Endothelial cell of umbilical vein (primary cell): ENCODE data around the gene SYT8. TPM values are rescaled to one million over a fixed set of nuclear protein-coding genes. Genes with fewer than 3 reads are reported as not detected.

Experiments used
- BruUV-seq: library from RNA; stranded (reverse); fragments of 400-500 nt; replicated peaks from 2 replicates; lab custom pipeline; 2021; lab: Mats Ljungman, UMichigan
- CTCF ChIA-PET: fragments of 300-600, 350-600 bp; sonication (Branson Sonifier 250); formaldehyde crosslinking; loops from one replicate; lab custom pipeline; 2021; ENCODE audit warnings: antibody characterized with exemption, inconsistent platforms; lab: Charles Lee
- POLR2A ChIA-PET: fragments of 300-600, 350-600 bp; sonication (Branson Sonifier 250); formaldehyde crosslinking; loops from one replicate; lab custom pipeline; 2021; ENCODE audit warnings: antibody characterized with exemption, inconsistent platforms; lab: Charles Lee
- DNase-seq: peaks from one replicate; pipeline ENCODE4 v3.0.0-alpha.2; 2011; ENCODE audit warnings: low read depth, low spot score
- FAIRE-seq: peaks from 2 replicates; lab custom pipeline; 2011; peaks lifted over from hg19 to GRCh38; lab: Jason Lieb, UNC
- H2AFZ ChIP-seq: 2 replicates; pipeline ENCODE4 v1.6.0; 2012; ENCODE audit warnings: low read depth, low read length, control low read depth, inconsistent platforms
- H3K27ac ChIP-seq: 2 replicates; pipeline ENCODE4 v1.5.1; 2011; ENCODE audit warnings: low read depth, mild to moderate bottlenecking, control low read depth, low read length, moderate library complexity; ENCODE audit not compliant: insufficient read depth
- H3K27me3 ChIP-seq, 2 experiments: 2 replicates each; pipeline versions ENCODE4 v1.6.0 to v1.6.1; 2011; ENCODE audit warnings: low read length in 2 of 2, mixed read lengths in 1 of 2; ENCODE audit not compliant: control insufficient read depth in 2 of 2, insufficient read depth in 2 of 2
- H3K36me3 ChIP-seq, 2 experiments: 2 replicates in 1 of 2; 3 replicates in 1 of 2; pipeline ENCODE4 v1.5.1; 2011; ENCODE audit warnings: low read length in 2 of 2, mild to moderate bottlenecking in 1 of 2, moderate library complexity in 1 of 2; ENCODE audit not compliant: control insufficient read depth in 2 of 2, insufficient read depth in 2 of 2; ENCODE audit errors: extremely low read depth in 1 of 2
- H3K4me1 ChIP-seq: 3 replicates; pipeline ENCODE4 v1.5.1; 2011; ENCODE audit warnings: mild to moderate bottlenecking, low read length; ENCODE audit not compliant: control insufficient read depth, insufficient read depth; ENCODE audit errors: extremely low read depth
- H3K4me2 ChIP-seq: 2 replicates; pipeline ENCODE4 v1.6.1; 2011; ENCODE audit warnings: low read length, control low read depth, mixed read lengths; ENCODE audit not compliant: insufficient read depth
- H3K4me3 ChIP-seq, 3 experiments: fragments of 200-600 bp in 1 of 3; sonication (generic), shearing (Covaris generic) in 1 of 3; replicated peaks in 1 of 3; 2 replicates each; pipeline ENCODE4 v1.5.1; 2011 to 2016; ENCODE audit warnings: control low read depth in 3 of 3, low read length in 3 of 3, mild to moderate bottlenecking in 2 of 3, inconsistent platforms in 1 of 3, low read depth in 1 of 3, moderate library complexity in 1 of 3; ENCODE audit not compliant: insufficient read depth in 1 of 3
- H3K79me2 ChIP-seq: 2 replicates; pipeline ENCODE4 v1.6.0; 2012; ENCODE audit warnings: low read length, inconsistent platforms; ENCODE audit not compliant: control insufficient read depth, insufficient read depth
- H3K9ac ChIP-seq: replicated peaks from 2 replicates; pipeline ENCODE3; 2011; ENCODE audit warnings: low read length, control low read depth; ENCODE audit not compliant: insufficient read depth; ENCODE audit errors: extremely low read depth
- H3K9me1 ChIP-seq: replicated peaks from 3 replicates; pipeline ENCODE4 v1.6.0; 2011; ENCODE audit warnings: mild to moderate bottlenecking, low read length; ENCODE audit not compliant: control insufficient read depth, insufficient read depth; ENCODE audit errors: extremely low read depth
- H3K9me3 ChIP-seq: replicated peaks from 2 replicates; pipeline ENCODE4 v1.5.1; 2012; ENCODE audit warnings: low read length, inconsistent platforms; ENCODE audit not compliant: control insufficient read depth, insufficient read depth
- H4K20me1 ChIP-seq: replicated peaks from 2 replicates; pipeline ENCODE3; 2011; ENCODE audit warnings: mild to moderate bottlenecking, low read length; ENCODE audit not compliant: control insufficient read depth, insufficient read depth; ENCODE audit errors: extremely low read depth
- CTCF ChIP-seq, 2 donors: IDR thresholded peaks; 1 replicate in 1 of 2; 2 replicates in 1 of 2; pipeline ENCODE4 v1.5.1; 2011; ENCODE audit warnings: low read length in 2 of 2, mild to moderate bottlenecking in 2 of 2, moderate library complexity in 2 of 2, control low read depth in 1 of 2, inconsistent platforms in 1 of 2, low read depth in 1 of 2; ENCODE audit not compliant: insufficient read depth in 1 of 2; ENCODE audit errors: extremely low read depth in 1 of 2
- EZH2 ChIP-seq: IDR thresholded peaks from 2 replicates; pipeline ENCODE4 v1.6.1; 2012; ENCODE audit warnings: borderline replicate concordance, low read depth, mild to moderate bottlenecking, moderate library complexity, low read length, inconsistent platforms; ENCODE audit not compliant: severe bottlenecking
- FOS ChIP-seq: IDR thresholded peaks from 2 replicates; pipeline ENCODE4 v1.6.1; 2011; ENCODE audit warnings: mild to moderate bottlenecking, low read length, moderate library complexity, borderline replicate concordance; ENCODE audit not compliant: insufficient read depth
- GATA2 ChIP-seq: IDR thresholded peaks from 2 replicates; pipeline ENCODE4 v1.7.0; 2011; ENCODE audit warnings: low read depth, mild to moderate bottlenecking, moderate library complexity, mixed read lengths, low read length; ENCODE audit not compliant: insufficient read length, insufficient read depth
- JUN ChIP-seq: IDR thresholded peaks from 2 replicates; pipeline ENCODE4 v1.6.1; 2011; ENCODE audit warnings: borderline replicate concordance, low read depth; ENCODE audit not compliant: insufficient read length, insufficient read depth
- MAX ChIP-seq: IDR thresholded peaks from 2 replicates; pipeline ENCODE4 v1.6.1; 2011; ENCODE audit not compliant: insufficient read depth, insufficient read length
- MYC ChIP-seq: IDR thresholded peaks from one replicate; pipeline ENCODE4 v1.6.1; 2011; ENCODE audit warnings: mild to moderate bottlenecking, low read depth, low read length
- POLR2A ChIP-seq: IDR thresholded peaks from 2 replicates; pipeline ENCODE4 v1.6.1; 2012; ENCODE audit warnings: low read depth, mild to moderate bottlenecking, control low read depth, low read length
- POLR2AphosphoS5 ChIP-seq: IDR thresholded peaks from 2 replicates; pipeline ENCODE4 v1.6.1; 2012; ENCODE audit warnings: low read depth, mild to moderate bottlenecking, control low read depth, low read length, moderate library complexity; ENCODE audit not compliant: insufficient read depth
- dilution Hi-C: fragments of 300-500 bp; cut with MboI; formaldehyde crosslinking; loops from one replicate; pipeline ENCODE4 v1.15.0; 2019; ENCODE audit warnings: low sequenced_read_pairs; ENCODE audit not compliant: extremely low pct_ligation_motif_present
- intact Hi-C: fragments of 100-400 bp; cut with micrococcal nuclease; formaldehyde crosslinking; loops from one replicate; pipeline ENCODE4 v1.10.0; 2022
- polyA plus RNA-seq, 4 experiments: library from polyadenylated mRNA; depleted of rRNA in 3 of 4; stranded (reverse) in 3 of 4; unstranded in 1 of 4; fragments of >200 nt; gene quantifications; 2 replicates each; pipeline versions ENCODE4 v1.2.1 to v1.2.3, GENCODE V29; 2011 to 2012; ENCODE audit warnings: missing spikeins in 1 of 4
- total RNA-seq: library from RNA; stranded (reverse); gene quantifications from 2 replicates; pipeline ENCODE4 v1.2.3, GENCODE V29; 2021

The SYT8 gene
- total and polyA plus RNA-seq, 2 donors (not counting 3 experiments of a cell fraction or from before 2014, with no cell fraction given): not detected

GRCh38 chr11:1843098-1843473 is 8.3 kb downstream of the SYT8 start:
- Histone ChIP-seq H3K4me1 (no peaks in the 10 kb centered on the region), H2AFZ (no peak overlapping the region), H3K4me3 (no peak overlapping the region), H3K27ac (no peak overlapping the region), H3K9ac (no peak overlapping the region), H3K79me2 (no peaks in the 10 kb centered on the region), H3K9me3 (no peaks in the 10 kb centered on the region), H3K27me3 (no peaks in the 10 kb centered on the region), H4K20me1 (no peaks in the 10 kb centered on the region), H3K9me1 (no peaks in the 10 kb centered on the region), H3K4me2 (no peak overlapping the region), H3K36me3 (no peaks in the 10 kb centered on the region)
- POLR2A ChIA-PET: no interaction called here
- no TSS peak for BruUV-seq
- CTCF ChIA-PET: interaction anchor here (0.8 to 1.7 kb wide), 3 partner anchors 11 to 309 kb away, joined by 3 to 6 read pairs (median 5); no protein-coding TSS in a partner anchor
- TF ChIP-seq JUN (no peak), EZH2 (no peak), MAX (no peak), MYC (no peak), POLR2AphosphoS5 (no peak), POLR2A (no peak), GATA2 (no peak), FOS (no peak), CTCF (IDR thresholded peaks at IDR 0.05; ENCODE audit: extremely low read depth in 1 of 2, insufficient read depth in 1 of 2, low read depth in 1 of 2, low read length in 2 of 2) (no peak)
- intact Hi-C loops (no loop called here), dilution Hi-C loops (no loop called here)
- no peak for DNase-seq
- FAIRE-seq: no peak
